HG03066 (cell line): ENCODE results near the gene POU4F3.

Experiments
- ATAC-seq: cut with Tn5 transposase; IDR thresholded peaks from one replicate; pipeline ENCODE4 v1.9.1; 2021; ENCODE audit warnings: low read depth; ENCODE audit not compliant: unreplicated experiment

POU4F3 gene

DNA sequence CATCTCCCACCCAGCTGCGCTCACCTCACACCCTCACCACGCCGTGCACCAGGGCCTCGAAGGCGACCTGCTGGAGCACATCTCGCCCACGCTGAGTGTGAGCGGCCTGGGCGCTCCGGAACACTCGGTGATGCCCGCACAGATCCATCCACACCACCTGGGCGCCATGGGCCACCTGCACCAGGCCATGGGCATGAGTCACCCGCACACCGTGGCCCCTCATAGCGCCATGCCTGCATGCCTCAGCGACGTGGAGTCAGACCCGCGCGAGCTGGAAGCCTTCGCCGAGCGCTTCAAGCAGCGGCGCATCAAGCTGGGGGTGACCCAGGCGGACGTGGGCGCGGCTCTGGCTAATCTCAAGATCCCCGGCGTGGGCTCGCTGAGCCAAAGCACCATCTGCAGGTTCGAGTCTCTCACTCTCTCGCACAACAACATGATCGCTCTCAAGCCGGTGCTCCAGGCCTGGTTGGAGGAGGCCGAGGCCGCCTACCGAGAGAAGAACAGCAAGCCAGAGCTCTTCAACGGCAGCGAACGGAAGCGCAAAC, 1.1 kb downstream of the POU4F3 start:
- ATAC-seq, result no peak

DNA sequence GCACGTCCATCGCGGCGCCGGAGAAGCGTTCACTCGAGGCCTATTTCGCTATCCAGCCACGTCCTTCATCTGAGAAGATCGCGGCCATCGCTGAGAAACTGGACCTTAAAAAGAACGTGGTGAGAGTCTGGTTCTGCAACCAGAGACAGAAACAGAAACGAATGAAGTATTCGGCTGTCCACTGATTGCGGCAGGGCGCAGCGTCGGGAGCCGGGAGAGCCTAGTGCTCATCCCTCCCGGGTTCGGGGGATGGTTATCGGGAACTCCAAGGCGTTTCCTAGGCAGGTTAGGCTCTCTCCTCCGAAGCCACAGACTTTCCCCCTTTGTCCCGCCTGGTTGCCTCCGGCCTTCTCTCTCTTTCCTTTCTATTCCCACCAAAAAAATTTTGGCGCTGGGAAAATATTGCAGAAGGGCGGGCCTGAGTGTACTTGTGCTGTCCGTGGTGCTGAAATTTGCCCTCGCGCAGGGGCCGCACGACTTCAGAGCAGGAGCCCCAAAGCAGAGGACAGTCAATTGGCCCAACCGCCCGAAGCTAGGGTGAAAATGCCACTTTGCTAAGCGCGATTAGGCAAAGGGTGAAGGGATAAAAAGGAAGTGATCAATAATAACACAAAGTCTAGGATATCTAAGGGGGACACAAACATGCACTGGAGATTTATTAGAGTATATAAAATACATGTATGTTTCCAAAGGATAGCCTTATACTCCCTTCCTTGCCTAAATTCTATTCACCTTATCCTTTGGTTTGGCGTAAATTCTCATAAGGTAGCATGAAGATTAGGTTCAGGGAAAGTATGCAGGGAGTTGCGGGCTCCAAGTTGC, 1.8 kb downstream of the POU4F3 start:
- no peak for ATAC-seq

DNA sequence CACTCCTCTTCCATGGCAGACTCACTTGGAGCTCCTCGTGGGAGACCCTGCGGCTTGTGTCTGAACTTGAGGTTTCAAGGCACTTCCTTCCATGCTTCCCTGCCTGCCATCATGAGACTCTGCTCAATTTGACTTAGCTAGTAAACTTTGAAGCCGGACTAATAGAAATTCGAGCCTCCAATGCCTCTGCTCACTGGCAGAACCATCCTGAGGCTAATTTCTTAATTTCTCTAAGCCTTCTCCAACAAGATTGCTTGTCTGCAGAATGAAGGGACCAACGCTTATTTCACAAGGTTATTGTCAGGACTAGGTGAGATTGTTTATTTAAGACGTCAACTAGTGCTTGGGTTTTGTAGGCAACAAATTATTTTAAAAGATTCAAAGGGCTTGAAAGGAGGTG, 3.2 kb downstream of the POU4F3 start:
- no peak for ATAC-seq

DNA sequence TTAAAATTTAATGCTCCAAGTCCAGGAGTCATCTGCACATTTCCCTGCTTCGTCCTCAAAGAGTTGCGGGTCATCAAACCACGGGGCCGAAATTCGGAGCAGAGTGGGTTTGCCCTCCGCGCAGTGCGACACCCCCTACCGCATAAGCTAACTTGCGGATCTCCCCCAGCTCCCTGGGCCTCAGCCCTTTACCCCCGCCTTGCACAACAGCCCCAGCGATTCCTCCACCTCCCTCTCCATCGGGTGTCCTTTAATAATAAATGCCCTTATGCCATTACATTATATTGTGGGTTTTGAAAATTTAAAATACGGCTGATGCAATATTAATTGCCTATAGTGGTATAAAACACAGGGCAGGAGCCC, 3.9 kb downstream of the POU4F3 start:
- ATAC-seq, result no peak

DNA sequence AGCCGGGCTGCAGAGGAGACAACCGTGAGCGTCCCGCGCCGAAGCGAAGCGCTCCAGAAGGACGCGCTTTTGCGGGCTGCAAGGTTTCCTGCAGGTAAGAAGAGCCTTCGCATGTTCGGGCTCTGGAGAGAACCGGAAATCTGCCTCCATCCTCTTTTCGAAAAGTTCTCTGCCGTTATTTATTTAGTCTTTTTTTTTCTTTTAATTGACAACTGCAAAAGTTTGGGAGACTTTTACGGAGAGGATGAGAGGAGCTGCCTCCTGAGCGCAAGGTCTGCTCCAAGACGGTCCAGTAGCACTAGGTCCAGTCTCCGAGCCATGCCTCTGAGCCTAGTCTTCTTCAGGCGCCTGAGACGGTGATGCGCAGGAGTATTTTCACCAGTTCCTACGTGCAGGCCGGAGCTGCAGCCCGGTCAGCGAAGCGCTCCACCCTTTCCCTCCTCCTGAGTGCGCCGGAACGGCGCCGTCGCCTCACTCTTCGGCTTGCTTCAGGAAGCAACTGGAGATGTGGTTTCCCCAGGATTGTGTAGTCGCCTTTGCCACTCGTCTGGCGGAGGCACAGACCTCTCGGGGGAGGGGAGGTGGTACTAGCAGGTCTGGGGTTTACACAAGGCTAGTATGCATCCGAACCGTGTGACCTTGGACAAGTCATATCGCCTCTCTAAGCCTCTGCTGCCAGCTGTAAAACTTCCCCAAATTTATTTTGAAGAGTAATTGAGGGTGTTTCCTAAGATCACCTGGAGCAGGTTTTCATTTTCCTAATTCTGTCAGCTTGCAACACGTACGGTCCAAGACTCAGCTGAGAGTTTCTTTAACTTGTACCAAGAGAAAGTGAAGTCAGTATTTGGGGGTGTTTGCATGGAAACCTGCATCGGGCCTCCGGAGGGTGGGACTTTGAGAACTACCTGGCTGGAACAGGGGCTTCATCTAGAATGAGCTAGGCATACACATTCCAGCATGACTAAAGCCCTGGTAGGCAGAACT, 4.5 kb downstream of the POU4F3 start:
- ATAC-seq, result no peak

DNA sequence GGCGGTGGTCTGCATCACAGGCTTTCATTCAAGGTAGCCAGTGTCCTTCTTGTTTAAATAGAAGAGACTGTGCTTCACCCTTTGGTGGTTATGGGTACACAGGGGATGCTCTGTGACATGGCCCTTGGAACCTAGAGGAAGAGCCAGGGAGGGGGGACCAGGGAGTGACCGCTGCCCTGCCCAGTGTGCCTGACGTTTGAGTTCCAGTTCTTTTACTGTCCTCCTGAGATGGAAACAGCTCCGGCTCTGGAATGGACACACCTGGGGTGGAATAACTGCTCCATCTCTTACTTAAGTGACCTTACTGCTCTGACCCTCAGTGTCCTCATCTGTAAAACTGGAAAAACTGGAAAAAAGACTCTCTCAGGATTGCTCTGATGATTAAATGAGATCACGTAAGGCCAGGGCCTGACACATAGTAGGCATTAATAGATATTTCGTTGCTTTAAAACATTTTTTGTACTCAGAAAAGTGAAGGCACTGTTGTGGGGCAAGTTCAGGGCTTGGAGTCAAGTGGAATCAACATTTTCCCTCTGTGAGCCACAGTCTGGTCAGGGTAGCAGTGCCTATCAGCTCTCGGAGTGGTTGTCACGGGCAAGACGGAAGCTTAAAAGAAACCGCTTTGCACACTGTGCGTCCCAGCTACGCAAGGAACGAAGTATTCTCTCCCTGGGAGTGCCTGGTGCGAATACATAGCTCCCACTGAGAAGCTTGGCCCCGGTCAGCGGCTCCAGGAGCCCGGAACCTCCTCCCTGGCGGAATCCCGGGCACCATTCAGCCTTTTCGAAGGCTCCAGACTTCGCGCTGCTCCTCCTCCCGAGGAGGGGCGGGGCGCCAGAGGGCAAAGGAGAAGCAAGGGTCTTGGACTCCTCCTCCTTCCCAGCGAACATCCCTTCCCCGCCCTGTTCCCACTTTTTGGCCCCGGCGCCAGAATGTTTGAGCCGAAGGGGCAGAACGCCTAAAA, 5.8 kb downstream of the POU4F3 start:
- no peak for ATAC-seq

DNA sequence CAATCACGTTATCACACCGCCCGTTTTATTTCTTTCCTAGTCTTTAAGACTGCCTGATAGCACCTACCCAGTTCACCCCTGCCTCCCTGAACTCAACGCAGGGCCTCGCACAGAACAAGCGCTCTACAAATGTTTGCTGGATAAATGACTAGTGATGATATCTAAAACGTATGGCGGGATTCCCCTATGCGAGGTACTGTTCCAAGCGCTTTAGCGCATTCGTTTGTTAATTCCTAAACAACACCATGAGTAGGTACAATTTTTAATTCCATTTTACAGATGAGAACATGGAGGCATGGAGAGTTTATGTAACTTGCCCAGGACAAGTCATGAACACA, 6.6 kb downstream of the POU4F3 start:
- ATAC-seq, result no peak

DNA sequence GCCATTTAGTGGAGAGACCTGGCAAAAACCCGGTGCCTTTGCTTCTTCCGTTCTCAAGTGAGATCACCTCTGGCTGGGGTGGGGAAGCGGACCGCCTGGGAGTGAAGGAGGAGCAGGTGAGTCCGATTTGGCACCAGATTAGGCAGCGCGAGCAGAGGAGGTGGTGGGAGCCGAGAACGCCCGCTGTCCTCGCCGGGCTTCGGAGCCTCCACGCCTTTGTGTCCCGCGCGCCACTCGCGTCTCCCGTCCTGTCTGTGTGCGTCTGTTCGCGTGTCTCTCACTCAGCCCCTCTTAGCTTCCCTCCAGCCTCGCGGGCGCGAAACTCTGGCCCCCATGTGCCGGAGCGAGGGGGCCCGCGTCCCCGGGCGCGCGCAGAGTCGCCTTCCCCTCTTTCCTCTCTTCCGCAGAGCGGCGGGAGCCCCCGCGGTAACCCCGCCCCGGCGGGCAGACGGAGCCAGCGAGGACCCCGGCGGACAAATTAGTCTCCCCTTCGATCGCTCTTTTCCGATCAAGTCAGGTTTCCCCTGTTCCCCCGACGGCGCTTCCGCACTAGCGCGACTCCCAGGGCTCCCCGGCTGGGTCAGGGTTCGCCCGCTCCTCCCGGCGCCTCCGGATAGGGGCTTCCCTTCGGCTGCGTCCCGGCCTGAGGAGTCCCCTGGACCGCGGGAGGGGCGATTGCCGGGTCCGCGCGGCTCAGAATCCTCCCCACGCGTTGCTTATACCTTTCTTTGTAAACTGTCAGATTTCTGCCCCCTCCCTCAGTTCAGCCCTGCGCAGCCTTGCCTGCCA, 7.1 kb downstream of the POU4F3 start:
- no peak for ATAC-seq

DNA sequence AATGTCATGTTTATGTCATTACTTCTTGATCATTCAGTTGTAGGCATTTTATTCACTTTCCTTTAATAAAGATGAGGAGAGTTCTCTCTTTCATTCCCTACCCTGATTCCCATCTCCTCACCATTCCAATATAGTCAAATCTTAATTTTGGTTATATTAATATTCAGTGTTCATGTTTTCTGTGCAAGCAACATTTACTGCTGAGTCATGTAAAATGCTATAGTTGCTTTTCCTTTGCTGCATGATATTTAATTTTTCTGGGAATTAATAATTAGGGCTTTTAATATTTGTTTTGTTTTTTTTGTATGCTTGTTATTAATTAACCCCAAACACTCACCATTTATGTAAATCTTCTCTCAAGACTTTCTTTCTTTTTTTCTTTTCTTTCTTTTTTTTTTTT, 18.5 kb downstream of the POU4F3 start:
- no peak for ATAC-seq

DNA sequence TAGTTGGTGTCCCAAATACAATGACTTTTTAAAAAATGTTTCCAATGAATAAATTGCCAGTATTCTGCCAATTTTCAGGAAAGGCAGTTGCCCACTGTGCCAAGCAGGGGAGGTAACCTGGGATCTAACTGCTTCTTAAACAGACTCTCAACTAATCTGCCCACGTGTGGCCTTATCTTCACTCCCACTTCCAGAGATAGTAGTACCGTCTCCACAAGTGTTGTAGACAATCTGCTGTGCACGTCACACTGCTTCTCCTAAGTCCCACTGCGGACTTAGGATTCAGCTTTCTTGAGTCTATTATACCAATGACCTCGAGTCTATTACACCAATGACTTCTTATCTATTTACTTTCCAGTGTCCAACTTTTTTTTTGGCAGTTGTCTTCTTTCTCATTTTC, 21.2 kb downstream of the POU4F3 start:
- no peak for ATAC-seq

DNA sequence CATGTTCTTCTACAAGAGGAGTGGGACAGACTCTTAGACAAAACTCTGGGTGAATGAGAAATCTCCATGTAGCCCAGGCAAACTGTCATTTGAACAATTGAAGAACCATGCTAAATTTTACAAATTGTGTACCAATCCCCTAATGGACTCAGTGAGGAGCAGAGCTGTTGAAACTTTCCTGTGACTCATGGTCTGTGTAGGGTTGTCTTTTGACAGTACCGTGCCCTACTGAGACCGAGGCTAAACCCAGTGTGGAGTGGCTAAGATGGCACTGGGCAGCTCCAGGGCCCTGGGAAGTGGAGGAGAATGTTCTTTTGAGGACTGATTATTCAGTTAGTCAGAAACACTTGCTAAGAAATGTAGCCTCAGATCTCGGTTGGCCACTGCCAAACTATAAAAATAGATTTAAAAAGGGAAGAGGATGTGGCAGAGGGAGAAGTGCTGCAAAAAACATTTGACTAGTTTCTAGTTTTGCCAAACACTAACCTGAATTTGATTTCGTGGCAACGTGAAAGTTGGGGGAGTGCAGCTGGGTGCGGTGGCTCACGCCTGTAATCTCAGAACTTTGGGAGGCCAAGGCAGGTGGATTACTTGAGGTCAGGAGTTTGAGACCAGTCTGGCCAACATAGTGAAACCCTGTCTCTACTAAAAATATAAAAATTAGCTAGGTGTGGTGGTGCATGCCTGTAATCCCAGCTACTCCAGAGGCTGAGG, 24.7 kb downstream of the POU4F3 start:
- no peak for ATAC-seq

DNA sequence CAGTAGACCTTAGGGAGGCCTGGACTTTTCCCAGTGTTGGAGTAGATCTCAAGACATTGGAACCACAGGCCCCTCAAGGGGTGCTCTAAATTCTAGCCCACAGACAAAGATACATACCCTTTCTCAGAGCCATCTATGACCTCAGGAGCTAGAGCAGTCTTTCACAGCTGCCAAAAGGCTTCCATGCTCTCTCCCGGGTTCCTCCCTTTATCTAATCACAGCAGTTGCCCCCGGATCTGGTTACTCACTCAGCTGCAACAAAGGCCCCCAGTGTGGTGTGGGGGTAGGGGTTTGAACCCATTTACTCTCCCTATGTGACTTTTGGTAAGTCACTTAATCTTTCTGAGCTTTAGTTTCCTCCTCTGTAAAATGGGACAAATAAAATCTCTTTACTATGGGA, 27.0 kb downstream of the POU4F3 start:
- ATAC-seq, result no peak

DNA sequence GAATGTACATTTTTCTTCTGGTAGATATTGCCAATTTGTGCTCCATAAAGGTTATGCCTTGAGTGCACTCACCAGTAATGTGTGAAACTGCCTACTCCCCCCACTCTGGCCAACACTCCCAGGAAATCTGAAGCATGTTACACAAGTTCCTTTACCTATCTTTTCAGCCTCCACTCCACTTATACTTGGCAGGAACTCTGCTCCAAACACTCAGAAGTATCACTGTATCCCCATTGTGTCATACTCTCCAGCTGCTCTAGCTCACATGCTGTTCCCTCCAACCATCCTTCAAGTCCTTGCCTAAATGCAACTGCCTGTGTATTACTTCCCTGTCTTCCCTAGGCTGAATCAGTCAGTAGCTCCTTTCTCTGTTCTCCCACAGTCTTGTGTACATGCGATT, 28.3 kb downstream of the POU4F3 start:
- no peak for ATAC-seq

DNA sequence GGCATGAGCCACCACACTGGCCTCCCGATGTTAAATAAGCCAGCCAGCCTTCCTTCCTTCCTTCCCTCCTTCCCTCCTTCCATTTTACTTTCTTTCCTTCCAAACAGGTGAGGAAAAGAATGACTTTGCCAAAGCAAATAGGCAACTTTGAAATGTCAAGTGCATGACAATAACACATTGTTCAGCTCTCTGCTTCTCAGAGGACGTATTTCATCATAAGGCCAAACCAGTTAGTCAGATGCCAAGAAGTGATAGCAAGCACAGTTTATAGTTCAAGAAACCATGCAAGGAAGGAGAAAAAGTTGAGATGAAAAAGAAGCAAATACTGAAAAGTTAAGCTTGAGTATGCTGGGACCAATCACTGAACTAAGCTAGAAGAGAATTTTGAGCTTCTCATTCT, 29.5 kb downstream of the POU4F3 start:
- ATAC-seq, result no peak

DNA sequence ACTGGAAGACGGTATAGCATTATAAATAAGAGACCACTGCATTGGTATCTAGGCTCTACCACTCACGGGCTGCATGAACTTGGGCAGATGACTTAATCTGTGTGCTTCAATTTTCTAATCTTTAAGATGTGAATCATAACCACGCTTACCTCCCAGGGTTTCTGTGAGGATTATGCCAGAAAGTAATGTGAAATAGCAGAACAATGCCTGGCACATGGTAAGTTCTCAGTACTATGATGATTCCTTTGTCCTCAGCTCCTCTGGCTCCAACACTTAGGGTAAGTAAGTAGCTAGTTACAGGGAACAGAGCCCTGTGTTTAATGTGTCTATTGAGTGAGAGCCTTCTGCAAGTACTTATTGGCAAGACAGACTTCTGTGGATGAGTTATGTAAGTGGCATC, 31.1 kb downstream of the POU4F3 start:
- ATAC-seq, result no peak

DNA sequence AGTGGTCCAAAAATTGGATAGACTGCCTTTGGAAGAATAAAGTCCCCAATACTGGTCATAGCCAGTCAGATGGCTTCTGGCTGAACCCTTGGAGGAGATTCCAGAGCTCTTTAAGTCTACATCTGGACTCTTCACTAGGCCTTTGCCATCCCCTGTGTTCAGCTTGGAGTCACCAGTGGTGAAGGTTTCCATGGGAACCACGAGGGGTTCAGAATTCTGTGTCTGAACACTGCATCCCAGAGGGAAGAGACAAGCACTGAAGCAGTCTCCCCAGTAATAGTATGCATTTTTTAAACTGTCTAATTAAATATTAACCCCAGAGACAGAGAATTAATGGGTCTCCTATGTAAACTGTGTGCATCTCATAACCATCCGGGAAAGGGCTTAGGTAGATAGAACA, 38.2 kb downstream of the POU4F3 start:
- ATAC-seq, result no peak

DNA sequence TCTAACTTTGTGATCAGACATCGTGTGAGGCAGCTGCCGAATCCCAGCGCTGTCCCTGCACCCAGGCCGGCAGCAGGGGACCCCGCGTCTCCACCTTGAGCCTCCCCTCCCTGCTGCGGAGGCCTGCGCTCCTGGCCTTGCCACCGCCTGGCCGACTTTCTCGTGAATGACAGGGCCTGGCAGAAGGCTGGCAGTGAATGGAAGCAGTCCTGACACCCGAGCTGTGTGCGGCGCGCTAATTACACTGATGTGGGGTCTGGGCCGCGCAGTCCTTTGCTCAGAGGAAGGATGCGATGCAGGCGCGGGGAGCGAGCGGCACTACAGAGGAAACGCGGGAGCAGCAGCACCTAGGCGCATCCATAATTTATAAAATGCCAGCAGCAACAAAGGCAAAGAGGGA, 40.3 kb downstream of the POU4F3 start:
- no peak for ATAC-seq

DNA sequence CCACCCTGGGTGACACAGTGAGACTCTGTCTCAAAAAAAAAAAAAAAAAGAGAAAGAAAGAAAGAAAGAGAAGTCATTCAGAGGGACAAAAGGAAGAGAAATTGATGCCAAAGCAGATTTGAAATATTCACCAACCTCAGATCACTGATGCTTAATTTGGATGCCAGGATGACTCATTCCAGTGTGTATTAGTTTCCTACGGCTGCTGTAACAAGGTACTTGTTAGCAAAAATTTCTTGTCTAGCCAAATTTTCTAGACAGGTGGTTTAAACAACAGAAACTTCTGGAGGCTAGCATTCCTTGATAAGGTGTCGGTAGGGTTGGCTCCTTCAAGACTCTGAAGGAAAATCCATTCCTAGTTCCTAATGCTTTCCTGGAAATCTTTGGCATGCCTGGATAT, 42.1 kb downstream of the POU4F3 start:
- ATAC-seq, result no peak

DNA sequence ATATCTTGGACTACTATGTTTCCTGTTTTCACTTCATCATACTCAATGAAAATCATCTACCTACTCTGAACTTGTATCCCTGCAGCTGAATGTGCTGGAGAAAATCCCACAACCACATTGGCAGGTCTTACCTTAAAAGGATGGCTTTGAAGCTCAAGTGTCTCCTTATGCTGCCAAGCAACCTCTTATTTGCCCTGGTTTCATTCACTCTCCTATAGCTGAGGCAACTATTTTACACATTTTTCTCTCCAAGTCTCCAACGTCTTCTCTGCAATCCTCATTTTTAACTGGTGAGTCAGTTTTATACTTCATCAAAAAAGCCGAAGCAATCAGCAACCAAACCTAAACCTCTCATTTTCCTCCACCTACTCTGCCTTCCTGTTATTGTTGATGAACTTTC, 49.7 kb downstream of the POU4F3 start:
- ATAC-seq, result no peak
